ENCODE data around the gene PSIP1.
A peak's percentile ranks its signal among the peaks of the same experiment; 100 is the strongest.

PSIP1 gene

DNA sequence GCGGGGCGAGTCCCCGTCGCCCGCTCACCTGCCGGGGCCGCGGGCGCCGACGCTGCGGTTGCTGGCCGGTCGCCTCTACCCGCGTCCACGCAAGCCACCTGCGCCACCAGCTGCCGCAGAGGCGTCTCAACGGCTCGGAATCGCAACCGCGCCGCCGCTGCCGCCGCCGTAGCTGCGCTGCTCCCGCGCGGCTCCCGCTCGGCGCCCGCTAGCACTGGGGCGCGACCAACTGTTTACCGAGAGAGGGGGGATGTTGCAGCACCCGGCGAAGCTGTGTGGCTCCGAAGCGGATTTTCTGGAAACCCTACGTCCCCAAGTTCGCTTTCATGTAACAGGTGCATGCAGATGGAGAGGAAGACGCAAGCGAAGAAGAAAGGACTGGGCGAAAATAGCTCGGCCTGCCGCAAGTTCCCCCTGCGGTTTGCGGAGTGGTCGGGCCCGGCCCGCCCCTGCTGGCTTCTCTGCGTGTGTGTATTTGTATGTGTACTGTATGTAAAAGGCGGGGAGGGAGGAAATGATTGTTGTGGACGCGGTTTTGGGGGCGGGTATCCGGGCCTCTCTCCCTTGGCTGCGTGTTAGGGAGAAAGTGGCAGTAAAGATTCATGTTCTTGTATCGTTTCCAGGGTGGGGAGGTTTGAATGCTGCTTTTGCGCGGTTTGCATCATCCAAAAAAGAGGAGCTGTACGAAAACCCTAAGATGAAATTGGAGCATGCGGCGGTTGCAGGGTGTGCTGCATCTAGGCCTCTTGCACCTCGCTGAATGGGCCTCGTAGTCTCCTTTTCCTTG is at the start of gene PSIP1:
Gene PSIP1 (minus strand): TSS at position 182 of the 787 bp plus-strand sequence. CDS start 782 bp downstream, outside the sequence.
- H3K27ac ChIP-seq (ENCODE audit: low read depth, low read length, poor library complexity, severe bottlenecking) = peak within 1 kb of the TSS; percentile 90
- H3K79me2 ChIP-seq (ENCODE audit: insufficient read depth, low read length) = peaks cover 26% of the 10 kb centered on the region
- H3K9ac ChIP-seq (ENCODE audit: low read length) = peak within 1 kb of the TSS; percentile 97
- no peaks in the 10 kb centered on the region for H3K9me3 ChIP-seq (ENCODE audit: low read length)
- no peaks in the 10 kb centered on the region for H3F3A ChIP-seq (ENCODE audit: insufficient read depth, low read length)
- H3K4me2 ChIP-seq (ENCODE audit: low read length) = peak within 1 kb of the TSS; percentile 94
- peaks cover 55% of the 10 kb centered on the region for H3K4me1 ChIP-seq (ENCODE audit: insufficient read depth, low read length, severe bottlenecking)
- H3K9me2 ChIP-seq (ENCODE audit: low read depth, low read length) = no peaks in the 10 kb centered on the region
- H3K4me3 ChIP-seq (ENCODE audit: low read depth, low read length, poor library complexity, severe bottlenecking) = peak within 1 kb of the TSS; percentile 98
- no peaks in the 10 kb centered on the region for H3K27me3 ChIP-seq (ENCODE audit: insufficient read depth, low read length)
- peak within 1 kb of the TSS; percentile 18; the same call in 1 of the 2 replicates for H2AFZ ChIP-seq (ENCODE audit: low read length)
- peaks cover 27% of the 10 kb centered on the region for H3K36me3 ChIP-seq (ENCODE audit: insufficient read depth, low read length)
- no peaks in the 10 kb centered on the region for H4K20me1 ChIP-seq (ENCODE audit: insufficient read depth, low read length)
- TF ChIP-seq, protein P1, sequence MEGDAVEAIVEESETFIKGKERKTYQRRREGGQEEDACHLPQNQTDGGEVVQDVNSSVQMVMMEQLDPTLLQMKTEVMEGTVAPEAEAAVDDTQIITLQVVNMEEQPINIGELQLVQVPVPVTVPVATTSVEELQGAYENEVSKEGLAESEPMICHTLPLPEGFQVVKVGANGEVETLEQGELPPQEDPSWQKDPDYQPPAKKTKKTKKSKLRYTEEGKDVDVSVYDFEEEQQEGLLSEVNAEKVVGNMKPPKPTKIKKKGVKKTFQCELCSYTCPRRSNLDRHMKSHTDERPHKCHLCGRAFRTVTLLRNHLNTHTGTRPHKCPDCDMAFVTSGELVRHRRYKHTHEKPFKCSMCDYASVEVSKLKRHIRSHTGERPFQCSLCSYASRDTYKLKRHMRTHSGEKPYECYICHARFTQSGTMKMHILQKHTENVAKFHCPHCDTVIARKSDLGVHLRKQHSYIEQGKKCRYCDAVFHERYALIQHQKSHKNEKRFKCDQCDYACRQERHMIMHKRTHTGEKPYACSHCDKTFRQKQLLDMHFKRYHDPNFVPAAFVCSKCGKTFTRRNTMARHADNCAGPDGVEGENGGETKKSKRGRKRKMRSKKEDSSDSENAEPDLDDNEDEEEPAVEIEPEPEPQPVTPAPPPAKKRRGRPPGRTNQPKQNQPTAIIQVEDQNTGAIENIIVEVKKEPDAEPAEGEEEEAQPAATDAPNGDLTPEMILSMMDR (IDR thresholded peaks at IDR 0.05; ENCODE audit: low read length) = no peak
- no peak for TF ChIP-seq EZH2 (IDR thresholded peaks at IDR 0.05; ENCODE audit: borderline replicate concordance, low read length)

DNA sequence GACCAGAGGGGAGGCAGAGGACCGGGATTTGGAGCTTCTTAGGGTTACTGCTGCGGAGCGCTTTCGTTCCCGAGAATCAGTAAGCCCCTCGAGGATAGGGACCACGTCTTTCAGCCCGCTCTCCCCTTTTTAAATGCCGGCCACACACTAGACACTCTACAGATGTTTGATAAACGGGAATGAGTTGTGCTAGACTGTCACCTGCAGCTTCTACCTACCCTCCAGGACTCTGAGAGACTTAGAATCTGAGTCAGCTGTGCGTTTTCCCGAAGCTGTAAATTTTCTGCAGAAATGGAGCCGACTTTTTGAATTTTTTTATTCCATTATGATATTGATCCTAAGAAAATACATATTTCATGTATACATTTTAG is 42.7 kb upstream of the PSIP1 start:
- Histone ChIP-seq H3K27ac (ENCODE audit: low read depth, low read length, poor library complexity, severe bottlenecking) (peak overlapping the region; percentile 77), H2AFZ (ENCODE audit: low read length) (no peak overlapping the region), H3K9me3 (ENCODE audit: low read length) (no peaks in the 10 kb centered on the region), H3K4me3 (ENCODE audit: low read depth, low read length, poor library complexity, severe bottlenecking) (peak overlapping the region; percentile 77), H4K20me1 (ENCODE audit: insufficient read depth, low read length) (no peaks in the 10 kb centered on the region), H3K9ac (ENCODE audit: low read length) (peak overlapping the region; percentile 82), H3F3A (ENCODE audit: insufficient read depth, low read length) (no peaks in the 10 kb centered on the region), H3K4me1 (ENCODE audit: insufficient read depth, low read length, severe bottlenecking) (peaks cover 21% of the 10 kb centered on the region), H3K79me2 (ENCODE audit: insufficient read depth, low read length) (no peaks in the 10 kb centered on the region), H3K36me3 (ENCODE audit: insufficient read depth, low read length) (no peaks in the 10 kb centered on the region), H3K27me3 (ENCODE audit: insufficient read depth, low read length) (no peaks in the 10 kb centered on the region), H3K4me2 (ENCODE audit: low read length) (peak overlapping the region; percentile 76), H3K9me2 (ENCODE audit: low read depth, low read length) (no peaks in the 10 kb centered on the region)
- TF ChIP-seq EZH2 (IDR thresholded peaks at IDR 0.05; ENCODE audit: borderline replicate concordance, low read length) = no peak
- TF ChIP-seq, protein P1 (IDR thresholded peaks at IDR 0.05; ENCODE audit: low read length) = no peak

DNA sequence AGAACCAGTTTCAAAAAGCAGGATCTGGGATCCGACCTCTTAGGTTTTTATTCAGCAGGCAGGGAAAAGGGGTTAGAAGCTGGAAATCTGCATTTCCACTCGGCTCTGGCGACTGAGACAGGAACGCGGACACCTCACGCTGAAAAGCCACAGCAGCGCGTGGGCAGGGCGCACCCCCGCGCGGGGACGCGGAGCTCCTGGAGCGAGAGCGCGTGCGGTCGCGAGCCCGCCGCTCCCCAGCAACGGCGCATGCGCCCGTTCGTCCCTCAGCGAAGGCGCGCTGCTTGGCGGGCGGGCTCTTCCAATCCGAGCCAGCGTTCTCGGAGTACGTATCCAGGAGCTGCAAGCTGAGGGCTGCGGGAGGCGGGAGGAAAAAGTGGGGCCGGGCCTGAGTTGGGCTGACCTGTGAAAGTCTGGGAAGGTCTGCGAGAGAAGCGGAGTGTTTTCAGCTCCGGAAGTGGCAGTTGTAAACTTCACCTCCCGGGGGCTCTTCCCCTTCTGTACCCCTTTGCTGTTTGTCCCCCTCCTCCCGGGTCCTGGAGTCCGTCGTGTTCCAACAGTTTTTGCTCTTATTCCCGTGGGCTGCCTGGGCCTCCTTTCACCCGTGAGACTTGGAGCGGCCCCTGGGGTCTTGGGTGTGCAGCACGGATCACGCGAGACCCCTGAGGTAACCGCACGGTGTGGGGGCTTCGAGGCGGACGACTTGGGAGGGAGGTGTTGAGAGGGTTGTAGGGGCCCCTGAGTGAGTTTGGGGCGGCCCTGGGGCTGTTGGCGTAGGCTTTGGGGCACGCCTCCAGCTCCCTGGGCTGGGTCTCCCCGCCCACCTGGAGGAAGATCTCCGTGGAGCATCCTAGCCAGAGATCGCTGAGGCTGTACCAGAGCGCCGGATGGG is 42.1 kb upstream of the PSIP1 start, which contains the start of gene CCDC171:
Gene CCDC171 (plus strand): TSS at position 408 of the 892 bp plus-strand sequence. CDS start 11,046 bp downstream, outside the sequence.
- no peaks in the 10 kb centered on the region for H3F3A ChIP-seq (ENCODE audit: insufficient read depth, low read length)
- peak within 1 kb of the TSS; percentile 77 for H3K27ac ChIP-seq (ENCODE audit: low read depth, low read length, poor library complexity, severe bottlenecking)
- no peaks in the 10 kb centered on the region for H4K20me1 ChIP-seq (ENCODE audit: insufficient read depth, low read length)
- H3K4me2 ChIP-seq (ENCODE audit: low read length) = peak within 1 kb of the TSS; percentile 76
- peak within 1 kb of the TSS; percentile 56; the same call in 1 of the 2 replicates for H2AFZ ChIP-seq (ENCODE audit: low read length)
- H3K4me1 ChIP-seq (ENCODE audit: insufficient read depth, low read length, severe bottlenecking) = peaks cover 21% of the 10 kb centered on the region
- H3K79me2 ChIP-seq (ENCODE audit: insufficient read depth, low read length) = no peaks in the 10 kb centered on the region
- H3K27me3 ChIP-seq (ENCODE audit: insufficient read depth, low read length) = no peaks in the 10 kb centered on the region
- TF ChIP-seq, protein P1 (IDR thresholded peaks at IDR 0.05; ENCODE audit: low read length) = no peak
- no peak for TF ChIP-seq EZH2 (IDR thresholded peaks at IDR 0.05; ENCODE audit: borderline replicate concordance, low read length)
- H3K9me3 ChIP-seq (ENCODE audit: low read length) = no peaks in the 10 kb centered on the region
- H3K4me3 ChIP-seq (ENCODE audit: low read depth, low read length, poor library complexity, severe bottlenecking) = peak within 1 kb of the TSS; percentile 77
- H3K9me2 ChIP-seq (ENCODE audit: low read depth, low read length) = no peaks in the 10 kb centered on the region
- H3K36me3 ChIP-seq (ENCODE audit: insufficient read depth, low read length) = no peaks in the 10 kb centered on the region
- peak within 1 kb of the TSS; percentile 82 for H3K9ac ChIP-seq (ENCODE audit: low read length)

Data from OCI-LY1 (cell line).